HepG2 (cell line): Measurements from ENCODE around the gene ALG11. TPM values are rescaled to one million over a fixed set of nuclear protein-coding genes. Genes with fewer than 3 reads are reported as not detected.
A peak's percentile ranks its signal among the peaks of the same experiment; 100 is the strongest.

Source experiments
- CTCF ChIP-seq: sonication (generic); formaldehyde crosslinking; IDR thresholded peaks from 2 replicates; pipeline ENCODE4 v1.5.0; 2020; ENCODE audit warnings: mild to moderate bottlenecking, missing genetic modification reagents, moderate library complexity
- GATA4 ChIP-seq: sonication (generic); IDR thresholded peaks from 2 replicates; pipeline ENCODE4 v1.6.1; 2016; ENCODE audit warnings: antibody characterized with exemption, low read depth, borderline replicate concordance
- GLMP ChIP-seq: sonication (generic); formaldehyde crosslinking; IDR thresholded peaks from 2 replicates; pipeline ENCODE4 v1.9.0; 2021; ENCODE audit warnings: missing genetic modification reagents, mild to moderate bottlenecking, borderline replicate concordance
- MTA1 ChIP-seq: sonication (generic); formaldehyde crosslinking; IDR thresholded peaks from 2 replicates; pipeline ENCODE4 v1.4.0; 2020; ENCODE audit warnings: missing genetic modification reagents, mild to moderate bottlenecking, borderline replicate concordance
- PAF1 ChIP-seq: IDR thresholded peaks from 2 replicates; pipeline ENCODE4 v1.6.1; 2016; ENCODE audit warnings: missing genetic modification reagents, missing compliant biosample characterization
- SNAPC4 ChIP-seq: sonication (generic); formaldehyde crosslinking; IDR thresholded peaks from 2 replicates; pipeline ENCODE4 v1.4.0; 2020; ENCODE audit warnings: mild to moderate bottlenecking, missing genetic modification reagents
- ZNF224 ChIP-seq: sonication (generic); formaldehyde crosslinking; IDR thresholded peaks from 2 replicates; pipeline ENCODE4 v1.5.0; 2020; ENCODE audit warnings: mild to moderate bottlenecking, missing genetic modification reagents
- ZNF234 ChIP-seq: sonication (generic); formaldehyde crosslinking; conservative IDR thresholded peaks from 2 replicates; pipeline ENCODE4 v1.5.1; 2020; ENCODE audit warnings: mild to moderate bottlenecking, missing genetic modification reagents
- ZNF703 ChIP-seq: sonication (generic); formaldehyde crosslinking; IDR thresholded peaks from 2 replicates; pipeline ENCODE4 v1.5.1; 2020; ENCODE audit warnings: missing genetic modification reagents, mild to moderate bottlenecking, moderate library complexity, borderline replicate concordance
- ZNF792 ChIP-seq: IDR thresholded peaks from 2 replicates; pipeline ENCODE4 v1.6.1; 2016
- polyA plus RNA-seq, 8 experiments: library from polyadenylated mRNA; depleted of rRNA in 3 of 8; stranded (reverse) in 7 of 8; unstranded in 1 of 8; fragments of >200 nt; fragmentation: Illumina TruSeq in 4 of 8; extraction: Trizol in 4 of 8; gene quantifications; 2 replicates each; pipeline versions ENCODE4 v1.2.1 to v1.2.3, GENCODE V29; 2011 to 2016; ENCODE audit warnings: low read depth in 4 of 8, missing spikeins in 1 of 8, mixed read lengths in 1 of 8; ENCODE audit not compliant: insufficient read depth in 1 of 8
- total RNA-seq, 5 experiments: library from RNA; depleted of rRNA; stranded (reverse); fragments of >200 nt; fragmentation: Illumina TruSeq; extraction: Trizol; gene quantifications; 2 replicates each; pipeline ENCODE4 v1.2.3, GENCODE V29; 2016; ENCODE audit warnings: low read depth in 1 of 5

The ALG11 gene
- total and polyA plus RNA-seq, 2 of the 13 experiments (the other 11 are each of a cell fraction or from before 2014, with no cell fraction given): 14.7 to 27.9 TPM

GRCh38 chr13:52026246-52026626 is 14.0 kb downstream of the ALG11 start (continued):
- TF ChIP-seq GLMP (CRISPR knock-in tag): no peak
- TF ChIP-seq ZNF792 (CRISPR knock-in tag): no peak
- 0 out of 2 replicates have a peak, but pooled peaks have one; percentile 18 for TF ChIP-seq ZNF703 (CRISPR knock-in tag)
- no peak for TF ChIP-seq GATA4
- no peak for TF ChIP-seq PAF1 (CRISPR knock-in tag)
- TF ChIP-seq ZNF224 (CRISPR knock-in tag): 0 out of 2 replicates have a peak, but pooled peaks have one; percentile 43
- TF ChIP-seq MTA1 (CRISPR knock-in tag): no peak
- TF ChIP-seq CTCF (CRISPR knock-in tag): peak; percentile 57
- no peak for TF ChIP-seq SNAPC4 (CRISPR knock-in tag)
- TF ChIP-seq ZNF234: no peak
- TF ChIP-seq, all 625 proteins: peak for 17
